GM18870 (cell line): ENCODE data around the gene RAPGEF1.

Experiments
- ATAC-seq: cut with Tn5 transposase; IDR thresholded peaks from one replicate; pipeline ENCODE4 v1.9.1; 2021; ENCODE audit warnings: moderate library complexity; ENCODE audit not compliant: unreplicated experiment

RAPGEF1 gene

GRCh38 chr9:131708226-131709002, 31.5 kb downstream of the RAPGEF1 start:
- ATAC-seq = no peak

DNA sequence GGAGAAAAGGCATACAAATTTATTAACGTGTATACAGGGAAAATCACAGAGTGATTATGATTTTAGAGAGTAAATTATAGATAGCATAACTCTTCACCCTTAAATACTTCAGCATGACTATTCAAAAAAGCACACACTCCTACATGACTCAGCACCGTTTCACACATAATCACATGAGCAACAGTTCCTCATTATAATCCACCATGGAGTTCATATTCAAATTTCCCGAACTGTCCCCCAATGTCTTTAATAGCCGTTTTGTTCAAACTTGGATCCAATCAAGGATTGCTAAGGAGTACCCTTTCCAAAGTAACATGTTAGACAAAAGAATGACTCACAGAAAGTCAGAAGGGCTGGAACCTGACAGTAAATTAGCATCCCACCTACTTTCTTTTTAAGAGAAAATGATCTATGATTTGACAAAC, 32.1 kb downstream of the RAPGEF1 start:
- ATAC-seq = no peak

GRCh38 chr9:131707050-131707449, 32.8 kb downstream of the RAPGEF1 start:
- ATAC-seq = no peak

DNA sequence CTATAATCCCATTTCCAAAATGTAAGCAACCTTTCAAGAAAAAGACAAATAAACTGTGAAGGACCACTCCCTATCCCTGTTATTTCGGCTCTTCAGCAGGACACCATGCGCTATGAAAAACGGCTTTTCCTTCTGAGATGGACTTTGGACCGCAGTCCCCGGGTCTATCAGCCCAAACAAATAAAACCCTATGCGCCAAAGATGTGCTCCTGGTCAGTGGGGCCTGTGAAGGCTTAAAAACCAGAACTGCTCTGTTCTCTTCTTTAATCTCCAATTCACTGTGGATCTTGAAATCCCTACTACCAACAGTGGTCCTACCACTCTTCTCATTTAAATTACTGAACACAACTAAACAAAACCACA, 33.3 kb downstream of the RAPGEF1 start:
- no peak for ATAC-seq

DNA sequence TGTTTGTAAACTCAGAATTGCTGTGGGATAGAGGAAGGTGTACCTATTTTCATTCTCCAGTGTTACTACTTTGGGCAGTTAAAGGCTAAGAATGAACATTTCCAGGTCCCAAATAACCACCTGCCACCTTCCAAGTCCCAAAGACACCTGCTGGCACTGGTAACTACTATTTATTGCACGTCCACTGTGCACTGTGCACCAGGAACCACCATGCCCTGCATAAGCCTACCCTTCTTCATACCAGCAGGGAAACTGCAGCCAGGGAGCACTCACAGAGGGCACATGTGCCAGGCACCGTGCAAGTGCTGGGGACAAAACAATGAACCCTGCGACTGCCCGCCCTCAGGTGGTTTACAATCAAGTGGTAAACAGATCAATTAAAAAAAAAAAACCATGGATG, 34.9 kb downstream of the RAPGEF1 start:
- ATAC-seq = no peak

DNA sequence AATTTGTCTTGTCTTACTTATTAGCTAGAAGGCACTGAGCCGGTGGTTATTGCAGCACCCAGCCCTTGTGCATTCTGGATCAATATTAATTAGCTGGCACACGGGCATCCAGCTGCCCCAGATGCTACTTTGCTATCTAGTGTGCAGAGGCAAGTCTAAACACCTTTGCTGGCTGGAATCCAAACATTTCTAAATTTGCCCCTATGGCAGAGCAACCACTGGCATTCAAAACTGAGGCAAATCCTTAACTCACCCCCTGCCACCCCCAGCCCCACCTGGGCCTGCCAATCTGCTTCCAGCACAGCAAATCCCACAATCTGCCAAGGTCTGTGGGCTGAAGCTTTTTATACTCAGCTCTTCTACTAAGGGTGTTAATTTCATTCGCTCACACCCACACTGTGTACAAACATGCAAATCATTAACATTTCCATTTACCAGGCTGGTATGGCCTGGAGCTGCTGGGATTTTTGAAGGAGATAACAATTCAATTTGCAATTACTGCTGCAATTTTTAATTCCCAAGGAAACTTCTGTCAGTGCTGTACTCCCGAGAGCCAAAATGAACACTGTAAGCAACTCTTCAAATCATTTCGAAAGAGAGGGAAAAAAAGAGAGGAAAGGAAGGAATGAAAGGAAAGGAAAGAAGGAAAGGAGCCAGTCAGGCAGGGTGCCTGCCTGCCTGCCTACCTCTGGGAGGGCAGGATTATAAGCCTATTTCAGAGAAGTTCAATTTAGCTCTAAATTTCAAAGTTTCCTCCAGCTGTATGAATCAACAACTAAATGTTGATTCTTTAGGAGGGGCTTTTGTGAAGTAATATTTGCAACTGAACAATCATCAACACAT, 35.5 kb downstream of the RAPGEF1 start:
- no peak for ATAC-seq

DNA sequence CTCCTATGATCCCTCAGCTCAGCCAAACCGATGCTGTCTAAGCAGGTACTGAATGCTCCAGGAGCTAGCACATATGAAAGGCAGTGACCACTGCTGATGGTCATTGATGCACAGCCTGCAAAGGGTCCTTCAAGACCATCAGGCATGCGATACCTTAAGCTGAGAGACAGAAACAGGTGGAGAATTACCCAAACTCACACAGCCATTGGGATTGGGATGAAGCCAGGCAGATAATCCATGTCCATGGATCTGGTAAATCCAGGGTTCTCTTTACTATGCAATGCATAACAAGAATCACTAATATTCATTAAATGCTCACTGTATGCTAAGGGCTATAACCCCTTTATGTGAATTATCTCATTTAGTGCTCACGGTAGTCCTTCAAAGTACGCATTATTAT, 36.2 kb downstream of the RAPGEF1 start:
- no peak for ATAC-seq

GRCh38 chr9:131702911-131703310, 37.0 kb downstream of the RAPGEF1 start:
- no peak for ATAC-seq

- no peak for ATAC-seq
These were observed 38.0 kb downstream of the RAPGEF1 start for GRCh38 chr9:131701789-131702337.

GRCh38 chr9:131701436-131701781, 38.5 kb downstream of the RAPGEF1 start:
- ATAC-seq = no peak

- no peak for ATAC-seq
These were observed 39.0 kb downstream of the RAPGEF1 start for GRCh38 chr9:131700765-131701435.

- no peak for ATAC-seq
These were observed 39.8 kb downstream of the RAPGEF1 start for GRCh38 chr9:131700076-131700475.

- ATAC-seq = no peak
These were observed 41.3 kb downstream of the RAPGEF1 start for GRCh38 chr9:131698618-131698985.

DNA sequence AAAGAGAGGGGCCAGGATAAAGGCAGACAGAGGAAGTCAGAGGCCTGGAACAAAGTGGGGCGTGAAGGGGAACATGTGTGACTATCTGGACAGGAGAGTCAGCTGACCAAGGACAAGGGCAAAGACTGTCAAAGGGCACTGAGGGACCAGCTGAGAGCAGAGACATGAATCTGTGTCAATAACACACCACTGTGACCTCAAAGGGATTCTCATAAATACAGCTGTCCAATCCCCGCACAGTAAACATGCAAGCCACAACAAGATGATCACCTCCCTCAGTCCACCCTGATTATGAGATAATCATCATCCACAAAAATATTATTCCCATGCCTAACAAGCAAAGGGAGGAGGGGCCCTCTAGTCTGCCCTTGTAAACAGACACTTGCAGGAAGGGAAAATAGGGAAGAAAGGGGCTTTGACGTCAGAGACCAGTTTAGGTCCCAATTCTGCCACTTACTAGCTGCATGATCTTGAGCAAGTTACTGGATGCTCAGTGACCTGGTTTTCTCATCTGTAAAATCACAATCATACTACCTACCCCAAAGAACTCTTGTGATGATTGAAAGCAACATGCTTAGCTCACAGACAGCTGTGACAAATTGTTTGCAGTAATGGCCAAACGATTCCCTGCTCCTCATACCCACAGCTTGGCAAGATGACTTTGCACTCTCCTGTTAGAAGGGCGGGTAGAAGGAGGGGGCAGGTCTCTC, 41.8 kb downstream of the RAPGEF1 start:
- no peak for ATAC-seq

DNA sequence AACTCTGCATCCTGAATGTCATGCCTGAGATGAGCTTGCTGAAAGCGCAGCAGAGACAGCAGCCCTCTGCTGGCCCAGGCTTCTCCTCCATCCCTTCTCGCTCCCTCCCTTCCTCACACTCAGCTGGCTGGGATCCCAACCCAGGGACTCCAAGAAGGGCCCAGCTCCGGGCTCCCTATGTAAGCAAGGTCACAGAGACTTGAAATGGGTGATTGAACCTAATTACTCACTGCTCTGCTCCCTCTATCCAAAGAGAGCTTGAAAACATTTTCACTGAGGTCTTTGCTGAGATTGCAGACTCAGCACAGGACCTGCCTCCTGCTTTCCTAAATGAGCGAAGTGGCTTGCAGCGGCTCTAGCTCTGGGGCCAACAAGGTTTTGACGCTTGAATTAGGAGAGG, 42.8 kb downstream of the RAPGEF1 start:
- ATAC-seq = no peak

- ATAC-seq = no peak
These were observed 43.9 kb downstream of the RAPGEF1 start for GRCh38 chr9:131695836-131696460.

DNA sequence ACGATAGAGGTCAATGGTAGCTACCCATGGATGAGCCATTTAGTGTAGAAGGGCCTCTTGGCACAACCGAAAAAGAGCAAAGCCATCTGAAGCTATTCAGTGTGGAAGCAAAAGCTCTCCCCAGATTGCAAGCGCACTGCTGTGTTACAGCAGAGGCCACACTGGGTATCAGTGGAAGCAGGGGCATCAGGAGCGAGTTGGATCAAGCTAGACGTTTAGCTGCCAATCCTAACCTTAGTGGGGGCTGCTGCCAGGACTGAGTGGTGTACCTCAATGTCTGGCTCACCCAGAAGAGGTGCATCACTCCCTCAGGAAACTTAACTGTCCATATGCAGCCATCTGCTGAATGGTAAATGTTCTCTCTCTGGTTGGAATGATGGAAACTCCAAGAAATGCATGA, 44.5 kb downstream of the RAPGEF1 start:
- ATAC-seq = no peak

DNA sequence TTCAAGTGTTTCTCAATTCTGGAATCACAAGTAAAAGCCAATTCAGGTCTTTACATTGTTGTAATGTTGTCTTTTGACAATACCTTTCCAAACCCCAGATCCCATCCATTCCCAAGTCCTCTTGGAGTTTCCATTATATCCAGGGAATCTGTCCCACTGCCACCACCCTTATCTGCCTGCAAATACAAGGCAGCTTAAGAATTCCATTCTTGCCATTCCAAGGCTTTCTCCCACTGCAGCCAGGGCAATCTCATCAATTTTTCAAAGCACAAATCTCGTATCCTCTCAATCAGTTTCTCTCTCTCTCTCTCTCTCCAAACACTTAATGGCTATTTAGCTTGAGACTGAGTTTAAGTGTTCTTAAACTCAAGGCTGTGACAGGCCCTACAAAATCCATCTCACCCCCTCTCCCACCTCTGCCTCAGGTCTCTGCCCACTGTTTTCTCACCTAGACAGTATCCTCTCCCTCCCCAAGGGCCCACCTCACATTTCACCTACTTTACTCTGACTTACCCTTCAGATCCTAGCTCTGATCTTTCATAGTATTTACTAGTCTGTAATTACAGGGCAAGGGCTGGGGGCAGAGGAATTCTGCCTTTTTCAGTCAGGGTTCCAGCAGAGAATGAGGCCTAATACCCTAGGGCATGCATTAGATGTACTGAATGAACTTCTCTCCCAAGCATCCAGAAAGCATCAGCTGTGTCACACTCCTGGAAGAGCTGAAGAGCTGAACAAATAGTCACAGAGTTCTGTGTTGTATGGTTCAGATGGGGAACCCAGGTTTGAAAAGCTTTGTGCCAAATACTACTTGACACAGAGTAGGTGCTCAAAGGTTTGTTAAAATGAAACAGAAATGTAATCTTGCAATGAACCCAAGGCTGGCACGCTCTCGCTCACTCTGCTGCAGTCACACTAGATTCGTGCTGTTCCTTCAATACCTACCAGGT, 46.0 kb downstream of the RAPGEF1 start:
- no peak for ATAC-seq
